ENCODE results near the gene SLMAP.

GRCh38 chr3:57731311-57731710 lies 24.8 kb upstream of the SLMAP start:
- TF ChIP-seq CTCF (IDR thresholded peaks at IDR 0.05) (no peak), RFX5 (IDR thresholded peaks at IDR 0.05; ENCODE audit: low read length) (no peak), POLR2AphosphoS5 (IDR thresholded peaks at IDR 0.05; ENCODE audit: low read depth, low read length) (no peak), USF1 (IDR thresholded peaks at IDR 0.05; ENCODE audit: borderline replicate concordance, low read depth) (no peak), ELF1 (IDR thresholded peaks at IDR 0.05) (no peak), MAX (IDR thresholded peaks at IDR 0.05; ENCODE audit: low read depth) (no peak), PBX3 (IDR thresholded peaks at IDR 0.05) (no peak), EP300 (IDR thresholded peaks at IDR 0.05; ENCODE audit: borderline replicate concordance in 1 of 2, low read depth in 1 of 2, low read length in 1 of 2) (no peak), MXI1 (IDR thresholded peaks at IDR 0.05; ENCODE audit: low read depth, low read length) (no peak), RCOR1 (IDR thresholded peaks at IDR 0.05; ENCODE audit: low read length) (no peak)
- TF ChIP-seq, protein P1, sequence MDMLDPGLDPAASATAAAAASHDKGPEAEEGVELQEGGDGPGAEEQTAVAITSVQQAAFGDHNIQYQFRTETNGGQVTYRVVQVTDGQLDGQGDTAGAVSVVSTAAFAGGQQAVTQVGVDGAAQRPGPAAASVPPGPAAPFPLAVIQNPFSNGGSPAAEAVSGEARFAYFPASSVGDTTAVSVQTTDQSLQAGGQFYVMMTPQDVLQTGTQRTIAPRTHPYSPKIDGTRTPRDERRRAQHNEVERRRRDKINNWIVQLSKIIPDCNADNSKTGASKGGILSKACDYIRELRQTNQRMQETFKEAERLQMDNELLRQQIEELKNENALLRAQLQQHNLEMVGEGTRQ (IDR thresholded peaks at IDR 0.05; ENCODE audit: borderline replicate concordance, low read depth, low read length): no peak

Data from SK-N-SH (cell line).